GM23338 (cell line): ENCODE data around the gene RAPGEF5. TPM values are rescaled to one million over a fixed set of nuclear protein-coding genes. Genes with fewer than 3 reads are reported as not detected.

ENCODE experiments used
- ATAC-seq: fragments of 200-7000 bp; cut with Tn5 transposase; 3 replicates; pipeline ENCODE4 v1.9.1; 2020
- DNase-seq: peaks from one replicate; pipeline ENCODE4 v3.0.0-alpha.2; 2015; ENCODE audit warnings: low spot score
- H2AFZ ChIP-seq: fragments of 200-600 bp; sonication (generic); 2 replicates; pipeline ENCODE4 v1.8.0; 2016; ENCODE audit warnings: antibody characterized with exemption, mild to moderate bottlenecking, moderate library complexity
- H3F3A ChIP-seq: fragments of 200-600 bp; sonication (generic); replicated peaks from 2 replicates; pipeline ENCODE4 v1.8.0; 2017; ENCODE audit warnings: antibody characterized with exemption, mixed run types, low read depth
- H3K27ac ChIP-seq: fragments of 200-600 bp; sonication (generic); 2 replicates; pipeline ENCODE4 v1.6.1; 2016; ENCODE audit warnings: low read depth
- H3K27me3 ChIP-seq: fragments of 200-600 bp; sonication (generic); 2 replicates; pipeline ENCODE4 v1.8.0; 2016; ENCODE audit warnings: mild to moderate bottlenecking, mixed run types, moderate library complexity; ENCODE audit not compliant: insufficient read depth
- H3K36me3 ChIP-seq: fragments of 200-600 bp; sonication (generic); 2 replicates; pipeline ENCODE4 v1.8.0; 2016; ENCODE audit warnings: mild to moderate bottlenecking; ENCODE audit not compliant: insufficient read depth
- H3K4me1 ChIP-seq: fragments of 200-600 bp; sonication (generic); 2 replicates; pipeline ENCODE4 v1.8.0; 2016; ENCODE audit warnings: mild to moderate bottlenecking, moderate library complexity; ENCODE audit not compliant: insufficient read depth
- H3K4me2 ChIP-seq: fragments of 200-600 bp; sonication (generic); 2 replicates; pipeline ENCODE4 v1.7.1; 2017; ENCODE audit warnings: mixed run types
- H3K4me3 ChIP-seq: fragments of 200-600 bp; sonication (generic); 2 replicates; pipeline ENCODE4 v1.6.1; 2016; ENCODE audit warnings: mixed run types
- H3K79me2 ChIP-seq: fragments of 200-600 bp; sonication (generic); replicated peaks from 2 replicates; pipeline ENCODE4 v1.8.0; 2017; ENCODE audit warnings: mild to moderate bottlenecking; ENCODE audit not compliant: insufficient read depth
- H3K9me2 ChIP-seq: fragments of 200-600 bp; sonication (generic); 2 replicates; pipeline ENCODE4 v1.8.0; 2017; ENCODE audit not compliant: insufficient read depth
- H4K20me1 ChIP-seq: fragments of 200-600 bp; sonication (generic); replicated peaks from 2 replicates; pipeline ENCODE4 v1.8.0; 2017; ENCODE audit warnings: mild to moderate bottlenecking; ENCODE audit not compliant: insufficient read depth
- H3K27ac Mint-ChIP-seq: 2 replicates; pipeline ENCODE4 v1.8.0; 2020; ENCODE audit warnings: inconsistent platforms, mild to moderate bottlenecking, moderate library complexity, mixed read lengths
- H3K27me3 Mint-ChIP-seq: 3 replicates; pipeline ENCODE4 v1.8.0; 2022; ENCODE audit warnings: low read depth, mild to moderate bottlenecking, moderate library complexity, mixed read lengths, inconsistent platforms; ENCODE audit not compliant: insufficient read depth, poor library complexity
- H3K36me3 Mint-ChIP-seq: 3 replicates; pipeline ENCODE4 v1.8.0; 2021; ENCODE audit warnings: low read depth, mild to moderate bottlenecking, inconsistent platforms, moderate library complexity, mixed read lengths
- H3K4me1 Mint-ChIP-seq: 3 replicates; pipeline ENCODE4 v1.8.0; 2020; ENCODE audit warnings: mild to moderate bottlenecking, inconsistent platforms, mixed read lengths
- H3K4me3 Mint-ChIP-seq: 3 replicates; pipeline ENCODE4 v1.8.0; 2021; ENCODE audit warnings: moderate library complexity, mild to moderate bottlenecking, inconsistent platforms, mixed read lengths
- H3K9me3 Mint-ChIP-seq: 3 replicates; pipeline ENCODE4 v1.8.0; 2020; ENCODE audit warnings: moderate library complexity, mild to moderate bottlenecking, inconsistent platforms, mixed read lengths
- CTCF ChIP-seq, 2 experiments: fragments of 200-600 bp in 1 of 2; sonication (generic) in 1 of 2; conservative IDR thresholded peaks; 2 replicates each; pipeline versions ENCODE4 v1.5.1 to v1.6.1; 2016 to 2017; ENCODE audit warnings: antibody characterized with exemption in 2 of 2, low read depth in 2 of 2, mild to moderate bottlenecking in 2 of 2, moderate library complexity in 1 of 2
- EZH2phosphoT487 ChIP-seq: fragments of 200-600 bp; sonication (generic); IDR thresholded peaks from one replicate; pipeline ENCODE4 v1.8.1; 2018; ENCODE audit warnings: antibody characterized with exemption; ENCODE audit not compliant: unreplicated experiment
- JUNB ChIP-seq: IDR thresholded peaks from one replicate; pipeline ENCODE4 v1.6.1; 2016; ENCODE audit warnings: antibody characterized with exemption; ENCODE audit not compliant: unreplicated experiment
- POLR2AphosphoS5 ChIP-seq: IDR thresholded peaks from 2 replicates; pipeline ENCODE4 v1.6.1; 2016; ENCODE audit warnings: antibody characterized with exemption, low read depth
- STAT1 ChIP-seq: IDR thresholded peaks from one replicate; pipeline ENCODE4 v1.6.1; 2016; ENCODE audit warnings: antibody characterized with exemption; ENCODE audit not compliant: unreplicated experiment
- ZNF114 ChIP-seq: fragments of 250-450 bp; sonication (Bioruptor Pico); IDR thresholded peaks from 2 replicates; pipeline ENCODE4 v1.5.0; 2020; ENCODE audit warnings: mild to moderate bottlenecking, moderate library complexity
- ZNF331 ChIP-seq: fragments of 250-450 bp; sonication (Bioruptor Pico); IDR thresholded peaks from 2 replicates; pipeline ENCODE4 v1.5.0; 2020; ENCODE audit warnings: low read depth, mild to moderate bottlenecking, moderate library complexity
- ZNF462 ChIP-seq: fragments of 250-450 bp; sonication (Bioruptor Pico); IDR thresholded peaks from 2 replicates; pipeline ENCODE4 v1.5.0; 2020; ENCODE audit warnings: mild to moderate bottlenecking, moderate library complexity
- polyA plus RNA-seq: library from polyadenylated mRNA; unstranded; fragments of >200 nt; fragmentation: Nextera tagmentation; extraction: Ambion mirVana; gene quantifications from 2 replicates; pipeline ENCODE4 v1.2.1, GENCODE V29; 2016
- total RNA-seq: library from RNA; depleted of rRNA; stranded (reverse); fragments of >200 nt; shearing (Covaris generic); gene quantifications from 2 replicates; pipeline ENCODE4 v1.2.3, GENCODE V29; 2014

RAPGEF5 gene
- total and polyA plus RNA-seq, 2 experiments from 2014 or later: 6.3 to 13.1 TPM

- no peaks in the 10 kb centered on the region for H4K20me1 ChIP-seq
- Mint-ChIP-seq H3K27ac (no peak overlapping the region), H3K36me3 (peaks cover 11% of the 10 kb centered on the region; the same call in 2 of the 3 replicates), H3K4me1 (peaks cover 22% of the 10 kb centered on the region), H3K27me3 (peaks cover 3% of the 10 kb centered on the region), H3K9me3 (no peaks in the 10 kb centered on the region; the same call in 2 of the 3 replicates), H3K4me3 (no peak overlapping the region)
- no peak overlapping the region for H2AFZ ChIP-seq
- no peak overlapping the region for H3K27ac ChIP-seq
- ATAC-seq (no peak), DNase-seq (no peak)
- H3K4me2 ChIP-seq: no peak overlapping the region
- no peaks in the 10 kb centered on the region for H3K9me2 ChIP-seq
- H3K4me3 ChIP-seq: no peak overlapping the region
- H3F3A ChIP-seq: no peaks in the 10 kb centered on the region
- H3K79me2 ChIP-seq: no peaks in the 10 kb centered on the region
- peaks cover 23% of the 10 kb centered on the region for H3K4me1 ChIP-seq
- no peaks in the 10 kb centered on the region for H3K36me3 ChIP-seq
- no peaks in the 10 kb centered on the region for H3K27me3 ChIP-seq
- no peak for TF ChIP-seq EZH2phosphoT487
- no peak for TF ChIP-seq ZNF462 (CRISPR knock-in tag)
- TF ChIP-seq CTCF (conservative IDR thresholded peaks at IDR 0.05; ENCODE audit: low read depth in 2 of 2): no peak
- no peak for TF ChIP-seq JUNB
- no peak for TF ChIP-seq ZNF114
- no peak for TF ChIP-seq STAT1
- TF ChIP-seq POLR2AphosphoS5: no peak
- no peak for TF ChIP-seq ZNF331 (CRISPR knock-in tag)
Measured at GRCh38 chr7:22271311-22271710, 85.6 kb downstream of the RAPGEF5 start.
